Activated CD8-positive, alpha-beta T cell treated with anti-CD3 and anti-CD28 coated beads, Interleukin-2, amount 10 ng/mL, durations not matched to agents 7 days and 5 days (primary cell): ENCODE measurements around the gene CFL2. TPM values are rescaled to one million over a fixed set of nuclear protein-coding genes. Genes with fewer than 3 reads are reported as not detected.
"Not testable (repeated sequence)": the region's sequence is repeated elsewhere in the genome, so short reads cannot be mapped to it uniquely, and the experiment has no call there.

ENCODE experiments used
- ATAC-seq: fragments of 150-1000 bp; cut with Tn5 transposase; one replicate; pipeline ENCODE4 v1.10.0; 2021; ENCODE audit warnings: moderate library complexity
- CTCF ChIA-PET: fragments of 350-600 bp; sonication (Branson Sonifier 250); formaldehyde crosslinking; loops from one replicate; lab custom pipeline; 2021; ENCODE audit warnings: antibody characterized with exemption; lab: Charles Lee
- POLR2A ChIA-PET: fragments of 350-600 bp; sonication (Branson Sonifier 250); formaldehyde crosslinking; loops from one replicate; lab custom pipeline; 2021; ENCODE audit warnings: antibody characterized with exemption; lab: Charles Lee
- DNase-seq: peaks from one replicate; pipeline ENCODE4 v3.0.0-alpha.2; 2020
- H3K27ac Mint-ChIP-seq: one replicate; pipeline ENCODE4 v1.8.0; 2021; ENCODE audit warnings: mild to moderate bottlenecking, mixed read lengths
- H3K27me3 Mint-ChIP-seq: one replicate; pipeline ENCODE4 v1.8.0; 2021; ENCODE audit warnings: low read depth, mixed read lengths
- H3K36me3 Mint-ChIP-seq: one replicate; pipeline ENCODE4 v1.8.0; 2021; ENCODE audit warnings: low read depth, mixed read lengths
- H3K4me1 Mint-ChIP-seq: one replicate; pipeline ENCODE4 v1.8.0; 2021; ENCODE audit warnings: low read depth, mixed read lengths
- H3K4me3 Mint-ChIP-seq: one replicate; pipeline ENCODE4 v1.8.0; 2021; ENCODE audit warnings: mild to moderate bottlenecking, mixed read lengths
- H3K9me3 Mint-ChIP-seq: one replicate; pipeline ENCODE4 v1.8.0; 2022; ENCODE audit warnings: mixed read lengths; ENCODE audit not compliant: insufficient read depth
- total RNA-seq, 2 experiments: library from RNA; stranded (reverse); gene quantifications; one replicate each; pipeline ENCODE4 v1.2.3, GENCODE V29; 2021

CFL2 gene
- total RNA-seq: 1 to 10 TPM; 6.7 to 7.1 TPM

- ATAC-seq (peak; percentile 94), DNase-seq (peak; percentile 70)
- POLR2A ChIA-PET: interaction anchor here (1.4 to 1.8 kb wide), 2 partner anchors 17 to 86 kb away, joined by 4 to 6 read pairs; no protein-coding TSS in a partner anchor
- peaks cover 23% of the 10 kb centered on the region for H3K4me1 Mint-ChIP-seq
- H3K27ac Mint-ChIP-seq: peak within 1 kb of the TSS; percentile 90
- peak within 1 kb of the TSS; percentile 93 for H3K4me3 Mint-ChIP-seq
- CTCF ChIA-PET: interaction anchor here (0.6 to 2.2 kb wide), 4 partner anchors 8 to 982 kb away, joined by 3 to 12 read pairs (median 4); no protein-coding TSS in a partner anchor
- H3K36me3 Mint-ChIP-seq: peaks cover 19% of the 10 kb centered on the region
- no peaks in the 10 kb centered on the region for H3K9me3 Mint-ChIP-seq
- peaks cover 17% of the 10 kb centered on the region for H3K27me3 Mint-ChIP-seq
These were observed at the start of gene CFL2 for GRCh38 chr14:34714320-34715126. TSS of gene CFL2 (minus strand) at chr14:34714593. CDS start at chr14:34714540, 53 bp downstream.

- Mint-ChIP-seq H3K27ac (no peak overlapping the region), H3K36me3 (peaks cover 35% of the 10 kb centered on the region), H3K27me3 (no peaks in the 10 kb centered on the region), H3K4me1 (no peaks in the 10 kb centered on the region), H3K4me3 (no peak overlapping the region), H3K9me3 (no peaks in the 10 kb centered on the region)
- CTCF ChIA-PET: no interaction called here
- no peak for ATAC-seq
- POLR2A ChIA-PET: no interaction called here
- DNase-seq: no peak
These were observed 40.8 kb upstream of the CFL2 start for GRCh38 chr14:34755215-34755614.

GRCh38 chr14:34754687-34755086, 40.3 kb upstream of the CFL2 start:
- no peak overlapping the region for H3K27ac Mint-ChIP-seq
- CTCF ChIA-PET: no interaction called here
- no peaks in the 10 kb centered on the region for H3K4me1 Mint-ChIP-seq
- no peak overlapping the region for H3K4me3 Mint-ChIP-seq
- peaks cover 34% of the 10 kb centered on the region for H3K36me3 Mint-ChIP-seq
- ATAC-seq (no peak), DNase-seq (no peak)
- no peaks in the 10 kb centered on the region for H3K9me3 Mint-ChIP-seq
- POLR2A ChIA-PET: no interaction called here
- no peaks in the 10 kb centered on the region for H3K27me3 Mint-ChIP-seq

GRCh38 chr14:34750670-34751069, 36.3 kb upstream of the CFL2 start:
- ATAC-seq (no peak), DNase-seq (no peak)
- Mint-ChIP-seq H3K4me1 (no peaks in the 10 kb centered on the region), H3K9me3 (no peaks in the 10 kb centered on the region), H3K27ac (no peak overlapping the region), H3K4me3 (no peak overlapping the region), H3K36me3 (peaks cover 22% of the 10 kb centered on the region), H3K27me3 (no peaks in the 10 kb centered on the region)
- CTCF ChIA-PET: no interaction called here
- POLR2A ChIA-PET: no interaction called here

- DNase-seq (no peak), ATAC-seq (no peak)
- Mint-ChIP-seq H3K27ac (no peak overlapping the region), H3K36me3 (peaks cover 20% of the 10 kb centered on the region), H3K9me3 (no peaks in the 10 kb centered on the region), H3K4me3 (no peak overlapping the region), H3K4me1 (no peaks in the 10 kb centered on the region), H3K27me3 (no peaks in the 10 kb centered on the region)
- ChIA-PET CTCF (no interaction called here), POLR2A (interaction anchor here (0.7 kb wide), 1 partner anchor 297 kb away, joined by 3 read pairs; no protein-coding TSS in a partner anchor)
These were observed 35.8 kb upstream of the CFL2 start for GRCh38 chr14:34750233-34750632.

- DNase-seq: no peak
- H3K27me3 Mint-ChIP-seq: no peaks in the 10 kb centered on the region
- H3K9me3 Mint-ChIP-seq: no peaks in the 10 kb centered on the region
- H3K27ac Mint-ChIP-seq: no peak overlapping the region
- no peaks in the 10 kb centered on the region for H3K4me1 Mint-ChIP-seq
- ATAC-seq: no peak
- H3K36me3 Mint-ChIP-seq: peaks cover 17% of the 10 kb centered on the region
- POLR2A ChIA-PET: interaction anchor here (0.7 kb wide), 1 partner anchor 298 kb away, joined by 3 read pairs; no protein-coding TSS in a partner anchor
- H3K4me3 Mint-ChIP-seq: no peak overlapping the region
- CTCF ChIA-PET: interaction anchor here (1.0 kb wide), 1 partner anchor 76 kb away, joined by 3 read pairs; no protein-coding TSS in a partner anchor
These were observed 35.0 kb upstream of the CFL2 start for GRCh38 chr14:34749408-34749807.

- ATAC-seq: no peak
- H3K27me3 Mint-ChIP-seq: no peaks in the 10 kb centered on the region
- H3K4me3 Mint-ChIP-seq: no peak overlapping the region
- H3K9me3 Mint-ChIP-seq: no peaks in the 10 kb centered on the region
- peak overlapping the region; percentile 36 for H3K27ac Mint-ChIP-seq
- H3K4me1 Mint-ChIP-seq: peaks cover 17% of the 10 kb centered on the region
- no peak for DNase-seq
- H3K36me3 Mint-ChIP-seq: no peaks in the 10 kb centered on the region
- ChIA-PET CTCF (interaction anchor here (0.7 to 1.6 kb wide), 5 partner anchors 9 to 70 kb away, joined by 3 to 7 read pairs (median 4); no protein-coding TSS in a partner anchor), POLR2A (interaction anchor here (1.8 kb wide), 1 partner anchor 112 kb away, joined by 4 read pairs; the partner anchor contains the start of gene SNX6)
These were observed 28.1 kb upstream of the CFL2 start for GRCh38 chr14:34742270-34743115.

- POLR2A ChIA-PET: interaction anchor here (1.8 kb wide), 1 partner anchor 112 kb away, joined by 4 read pairs; the partner anchor contains the start of gene SNX6
- no peaks in the 10 kb centered on the region for H3K27me3 Mint-ChIP-seq
- H3K36me3 Mint-ChIP-seq: no peaks in the 10 kb centered on the region
- H3K4me3 Mint-ChIP-seq: no peak overlapping the region
- DNase-seq (no peak), ATAC-seq (peak; percentile 47)
- H3K9me3 Mint-ChIP-seq: no peaks in the 10 kb centered on the region
- CTCF ChIA-PET: interaction anchor here (0.7 to 1.6 kb wide), 4 partner anchors 8 to 70 kb away, joined by 3 to 7 read pairs (median 5); no protein-coding TSS in a partner anchor
- no peak overlapping the region for H3K27ac Mint-ChIP-seq
- peaks cover 17% of the 10 kb centered on the region for H3K4me1 Mint-ChIP-seq
These were observed 27.4 kb upstream of the CFL2 start for GRCh38 chr14:34741840-34742239.

GRCh38 chr14:34740139-34740538, 25.7 kb upstream of the CFL2 start:
- peaks cover 17% of the 10 kb centered on the region for H3K4me1 Mint-ChIP-seq
- H3K27me3 Mint-ChIP-seq, H3K27ac Mint-ChIP-seq, DNase-seq, ATAC-seq, H3K9me3 Mint-ChIP-seq, H3K4me3 Mint-ChIP-seq, CTCF ChIA-PET, H3K36me3 Mint-ChIP-seq: not testable (repeated sequence)
- POLR2A ChIA-PET: interaction anchor here (1.8 kb wide), 1 partner anchor 110 kb away, joined by 4 read pairs; the partner anchor contains the start of gene SNX6

GRCh38 chr14:34737079-34737478, 22.7 kb upstream of the CFL2 start:
- ATAC-seq, H3K27ac Mint-ChIP-seq, H3K27me3 Mint-ChIP-seq: not testable (repeated sequence)

GRCh38 chr14:34733245-34733644, 18.9 kb upstream of the CFL2 start:
- Mint-ChIP-seq H3K27ac (no peak overlapping the region), H3K27me3 (peaks cover 5% of the 10 kb centered on the region), H3K4me1 (no peaks in the 10 kb centered on the region), H3K36me3 (no peaks in the 10 kb centered on the region), H3K4me3 (no peak overlapping the region), H3K9me3 (no peaks in the 10 kb centered on the region)
- DNase-seq (no peak), ATAC-seq (no peak)
- ChIA-PET CTCF (interaction anchor here (1.0 to 3.1 kb wide), 5 partner anchors 8 to 52 kb away, joined by 3 to 20 read pairs (median 3); no protein-coding TSS in a partner anchor), POLR2A (no interaction called here)

More at GRCh38 chr14:34737079-34737478, 22.7 kb upstream of the CFL2 start:
- POLR2A ChIA-PET, H3K9me3 Mint-ChIP-seq, H3K4me1 Mint-ChIP-seq, DNase-seq, H3K4me3 Mint-ChIP-seq, CTCF ChIA-PET, H3K36me3 Mint-ChIP-seq: not testable (repeated sequence)
